GM23248 (cell line): ENCODE measurements around the gene FCN1. TPM values are rescaled to one million over a fixed set of nuclear protein-coding genes. Genes with fewer than 3 reads are reported as not detected.

Experiments
- DNase-seq: peaks from one replicate; pipeline ENCODE4 v3.0.0-alpha.2; 2015
- H2AFZ ChIP-seq: fragments of 200-600 bp; sonication (generic); 2 replicates; pipeline ENCODE4 v1.6.1; 2016; ENCODE audit warnings: antibody characterized with exemption
- H3F3A ChIP-seq: fragments of 200-600 bp; sonication (generic); 2 replicates; pipeline ENCODE4 v1.6.1; 2016; ENCODE audit warnings: mild to moderate bottlenecking, antibody characterized with exemption, mixed run types; ENCODE audit not compliant: insufficient read depth
- H3K27ac ChIP-seq: fragments of 200-600 bp; sonication (generic); 2 replicates; pipeline ENCODE4 v1.5.1; 2016; ENCODE audit warnings: mild to moderate bottlenecking
- H3K27me3 ChIP-seq: fragments of 200-600 bp; sonication (generic); replicated peaks from 2 replicates; pipeline ENCODE4 v1.6.1; 2016; ENCODE audit warnings: mild to moderate bottlenecking; ENCODE audit not compliant: insufficient read depth
- H3K36me3 ChIP-seq: fragments of 200-600 bp; sonication (generic); 2 replicates; pipeline ENCODE4 v1.6.1; 2016; ENCODE audit warnings: low read depth, mild to moderate bottlenecking
- H3K4me1 ChIP-seq: fragments of 200-600 bp; sonication (generic); 2 replicates; pipeline ENCODE4 v1.6.1; 2016; ENCODE audit warnings: mild to moderate bottlenecking; ENCODE audit not compliant: insufficient read depth
- H3K4me2 ChIP-seq: fragments of 200-600 bp; sonication (generic); one replicate; pipeline ENCODE4 v1.6.1; 2016; ENCODE audit warnings: mild to moderate bottlenecking; ENCODE audit not compliant: unreplicated experiment
- H3K4me3 ChIP-seq: fragments of 200-600 bp; sonication (generic); 2 replicates; pipeline ENCODE4 v1.5.1; 2016; ENCODE audit warnings: mild to moderate bottlenecking
- H3K79me2 ChIP-seq: fragments of 200-600 bp; sonication (generic); 2 replicates; pipeline ENCODE4 v1.6.1; 2016; ENCODE audit warnings: mild to moderate bottlenecking; ENCODE audit not compliant: insufficient read depth
- H3K9ac ChIP-seq: fragments of 200-600 bp; sonication (generic); 2 replicates; pipeline ENCODE4 v1.6.1; 2016; ENCODE audit warnings: mild to moderate bottlenecking
- H3K9me2 ChIP-seq: fragments of 200-600 bp; sonication (generic); 2 replicates; pipeline ENCODE4 v1.6.1; 2016; ENCODE audit warnings: mixed run types, mild to moderate bottlenecking, moderate library complexity; ENCODE audit not compliant: insufficient read depth
- H3K9me3 ChIP-seq: fragments of 200-600 bp; sonication (generic); one replicate; pipeline ENCODE4 v1.6.1; 2017; ENCODE audit warnings: low read depth
- H4K20me1 ChIP-seq: fragments of 200-600 bp; sonication (generic); 2 replicates; pipeline ENCODE4 v1.6.0; 2016; ENCODE audit not compliant: insufficient read depth
- EZH2 ChIP-seq: fragments of 200-600 bp; sonication (generic); IDR thresholded peaks from 2 replicates; pipeline ENCODE4 v1.6.1; 2018; ENCODE audit warnings: antibody characterized with exemption, mild to moderate bottlenecking; ENCODE audit not compliant: insufficient read depth, poor library complexity, severe bottlenecking
- EZH2phosphoT487 ChIP-seq: fragments of 200-600 bp; sonication (generic); IDR thresholded peaks from 2 replicates; pipeline ENCODE4 v1.6.1; 2018; ENCODE audit warnings: antibody characterized with exemption, moderate library complexity, mild to moderate bottlenecking, low read depth; ENCODE audit not compliant: insufficient read depth
- WGBS, 2 experiments: methylation state at CpG; one replicate each; pipeline ENCODE4 v1.1.6; 2015 to 2017; ENCODE audit warnings: low lambda C conversion rate in 2 of 2, low coverage in 1 of 2; ENCODE audit errors: missing lambda C conversion rate in 2 of 2; 5-methylcytosine and 5-hydroxymethylcytosine counted together
- in situ Hi-C: fragments of 300-500 bp; cut with MboI; formaldehyde crosslinking; loops from 2 replicates; pipeline ENCODE4 v1.15.0; 2020
- polyA plus RNA-seq: library from polyadenylated mRNA; unstranded; fragments of >200 nt; fragmentation: Nextera tagmentation; extraction: Ambion mirVana; gene quantifications from 2 replicates; pipeline ENCODE4 v1.2.1, GENCODE V29; 2016
- total RNA-seq: library from RNA; depleted of rRNA; stranded (reverse); fragments of >200 nt; shearing (Covaris generic); gene quantifications from 2 replicates; pipeline ENCODE4 v1.2.3, GENCODE V29; 2014

FCN1 gene
- total and polyA plus RNA-seq, 2 experiments from 2014 or later, result not detected

GRCh38 chr9:134881313-134881670, 36.4 kb downstream of the FCN1 start:
- Histone ChIP-seq H3K79me2 (no peaks in the 10 kb centered on the region), H4K20me1 (no peaks in the 10 kb centered on the region), H3K4me1 (no peaks in the 10 kb centered on the region), H3K27me3 (peaks cover 27% of the 10 kb centered on the region), H2AFZ (no peak overlapping the region), H3K4me3 (no peak overlapping the region), H3K4me2 (no peak overlapping the region), H3K9me3 (no peaks in the 10 kb centered on the region), H3K9ac (no peak overlapping the region), H3K36me3 (no peaks in the 10 kb centered on the region), H3K27ac (no peak overlapping the region), H3K9me2 (no peaks in the 10 kb centered on the region), H3F3A (no peaks in the 10 kb centered on the region)
- TF ChIP-seq EZH2 (no peak), EZH2phosphoT487 (no peak)
- no peak for DNase-seq
- WGBS, 2 experiments, result 78% methylated on average over 13 of the region's 13 CpGs
- in situ Hi-C loops, result no loop called here

GRCh38 chr9:134880484-134881312, 37.0 kb downstream of the FCN1 start, which contains the start of gene FCN2:
Gene FCN2 (plus strand): TSS chr9:134880810. CDS start chr9:134880822, 12 bp downstream.
- H3K79me2 ChIP-seq, result no peaks in the 10 kb centered on the region
- no peaks in the 10 kb centered on the region for H3K4me1 ChIP-seq
- H3K4me3 ChIP-seq, result no peak within 1 kb of the TSS
- H3K9me2 ChIP-seq, result no peaks in the 10 kb centered on the region
- H3K27me3 ChIP-seq, result peaks cover 32% of the 10 kb centered on the region
- TF ChIP-seq EZH2 (no peak), EZH2phosphoT487 (no peak)
- no peaks in the 10 kb centered on the region for H3K9me3 ChIP-seq
- no peak within 1 kb of the TSS for H3K9ac ChIP-seq
- H3K4me2 ChIP-seq, result no peak within 1 kb of the TSS
- H4K20me1 ChIP-seq, result no peaks in the 10 kb centered on the region
- no peaks in the 10 kb centered on the region for H3F3A ChIP-seq
- H2AFZ ChIP-seq, result no peak within 1 kb of the TSS
- in situ Hi-C loops, result no loop called here
- no peak for DNase-seq
- H3K27ac ChIP-seq, result no peak within 1 kb of the TSS
- H3K36me3 ChIP-seq, result no peaks in the 10 kb centered on the region
- WGBS, 2 experiments, result 60 to 65% methylated on average over 25 of the region's 25 CpGs

- Histone ChIP-seq H4K20me1 (no peaks in the 10 kb centered on the region), H3K9me2 (no peaks in the 10 kb centered on the region), H3K79me2 (no peaks in the 10 kb centered on the region), H3K27me3 (peaks cover 34% of the 10 kb centered on the region), H3K27ac (no peak overlapping the region), H2AFZ (no peak overlapping the region), H3K36me3 (no peaks in the 10 kb centered on the region), H3K9me3 (no peaks in the 10 kb centered on the region), H3K9ac (no peak overlapping the region), H3K4me2 (no peak overlapping the region), H3K4me1 (no peaks in the 10 kb centered on the region), H3F3A (no peaks in the 10 kb centered on the region), H3K4me3 (no peak overlapping the region)
- in situ Hi-C loops, result no loop called here
- TF ChIP-seq EZH2, result no peak
- DNase-seq, result no peak
- 68 to 72% methylated on average over 13 of the region's 13 CpGs for WGBS, 2 experiments
These were observed 37.8 kb downstream of the FCN1 start for GRCh38 chr9:134879664-134880483.

DNA sequence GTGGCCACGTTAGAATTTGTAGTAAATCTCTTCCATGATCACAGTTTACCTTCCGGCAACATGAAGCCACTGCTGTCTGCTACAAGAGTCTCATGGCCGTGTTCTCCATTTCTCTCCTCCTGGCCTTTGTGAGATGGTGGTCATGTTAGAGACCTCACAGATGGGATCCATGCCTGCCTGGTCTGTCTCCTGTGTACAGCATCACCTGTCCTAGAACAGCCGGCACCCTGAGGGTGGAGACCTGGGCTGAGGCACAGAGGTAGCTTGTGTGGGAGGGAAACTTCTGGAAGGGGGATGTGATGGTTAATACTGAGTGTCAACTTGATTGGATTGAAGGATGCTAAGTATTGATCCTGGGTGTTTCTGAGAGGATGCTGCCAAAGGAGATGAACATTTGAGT, 40.2 kb downstream of the FCN1 start:
- Histone ChIP-seq H3K36me3 (no peaks in the 10 kb centered on the region), H2AFZ (no peak overlapping the region), H4K20me1 (no peaks in the 10 kb centered on the region), H3K27ac (no peak overlapping the region), H3K4me1 (no peaks in the 10 kb centered on the region), H3K4me3 (no peak overlapping the region), H3F3A (no peaks in the 10 kb centered on the region), H3K79me2 (no peaks in the 10 kb centered on the region), H3K9me2 (no peaks in the 10 kb centered on the region), H3K9ac (no peak overlapping the region), H3K9me3 (no peaks in the 10 kb centered on the region), H3K4me2 (no peak overlapping the region), H3K27me3 (peaks cover 47% of the 10 kb centered on the region)
- TF ChIP-seq EZH2, result no peak
- no peak for TF ChIP-seq EZH2phosphoT487
- in situ Hi-C loops, result no loop called here
- 49 to 58% methylated on average over 4 of the region's 4 CpGs for WGBS, 2 experiments
- DNase-seq, result no peak
